NT2/D1 (cell line): Measurements from ENCODE around the gene B4GALT1.

ENCODE experiments used
- DNase-seq: peaks from one replicate; pipeline ENCODE4 v3.0.0-alpha.2; 2011; ENCODE audit warnings: low read depth, low spot score
- H3K27me3 ChIP-seq: 2 replicates; pipeline ENCODE4 v1.6.0; 2011; ENCODE audit warnings: mild to moderate bottlenecking; ENCODE audit not compliant: insufficient read length, insufficient read depth
- H3K36me3 ChIP-seq: 2 replicates; pipeline ENCODE4 v1.6.1; 2011; ENCODE audit warnings: mild to moderate bottlenecking, low read length, mixed read lengths; ENCODE audit not compliant: insufficient read depth, insufficient read length
- H3K4me1 ChIP-seq: 2 replicates; pipeline ENCODE4 v1.5.1; 2011; ENCODE audit not compliant: insufficient read depth, insufficient read length
- H3K4me3 ChIP-seq: 2 replicates; pipeline ENCODE4 v1.5.1; 2011; ENCODE audit warnings: low read depth; ENCODE audit not compliant: insufficient read length
- H3K9ac ChIP-seq: 2 replicates; pipeline ENCODE4 v1.6.0; 2011; ENCODE audit warnings: low read depth; ENCODE audit not compliant: insufficient read length
- H3K9me3 ChIP-seq: 2 replicates; pipeline ENCODE4 v1.5.1; 2011; ENCODE audit warnings: mild to moderate bottlenecking, low read length; ENCODE audit not compliant: insufficient read depth
- SUZ12 ChIP-seq: IDR thresholded peaks from 2 replicates; pipeline ENCODE4 v1.6.1; 2011; ENCODE audit not compliant: insufficient read length, insufficient read depth; ENCODE audit errors: extremely low read depth
- YY1 ChIP-seq: IDR thresholded peaks from 2 replicates; pipeline ENCODE4 v1.6.1; 2011; ENCODE audit not compliant: insufficient read length, insufficient read depth
- ZNF274 ChIP-seq: IDR thresholded peaks from 2 replicates; pipeline ENCODE4 v1.6.1; 2011; ENCODE audit warnings: mild to moderate bottlenecking, low read depth, low read length

B4GALT1 gene

GRCh38 chr9:33140401-33141360 lies 26.5 kb downstream of the B4GALT1 start:
- Histone ChIP-seq H3K9ac (no peak overlapping the region), H3K9me3 (no peaks in the 10 kb centered on the region), H3K4me3 (no peak overlapping the region), H3K4me1 (peaks cover 12% of the 10 kb centered on the region), H3K36me3 (peaks cover 4% of the 10 kb centered on the region), H3K27me3 (no peaks in the 10 kb centered on the region)
- DNase-seq, result no peak
- no peak for TF ChIP-seq YY1
- no peak for TF ChIP-seq ZNF274
- TF ChIP-seq SUZ12, result no peak

- H3K27me3 ChIP-seq, result no peaks in the 10 kb centered on the region
- no peaks in the 10 kb centered on the region for H3K9me3 ChIP-seq
- peaks cover 15% of the 10 kb centered on the region for H3K4me1 ChIP-seq
- peaks cover 14% of the 10 kb centered on the region for H3K36me3 ChIP-seq
- no peak overlapping the region for H3K9ac ChIP-seq
- TF ChIP-seq SUZ12, result no peak
- no peak overlapping the region for H3K4me3 ChIP-seq
- no peak for DNase-seq
Measured at GRCh38 chr9:33139421-33140228, 27.5 kb downstream of the B4GALT1 start.

GRCh38 chr9:33138768-33139167 lies 28.4 kb downstream of the B4GALT1 start:
- Histone ChIP-seq H3K4me1 (peaks cover 15% of the 10 kb centered on the region), H3K9ac (no peak overlapping the region), H3K36me3 (peaks cover 23% of the 10 kb centered on the region), H3K4me3 (no peak overlapping the region), H3K9me3 (no peaks in the 10 kb centered on the region), H3K27me3 (no peaks in the 10 kb centered on the region)
- no peak for TF ChIP-seq SUZ12
- TF ChIP-seq ZNF274, result no peak
- TF ChIP-seq YY1, result no peak
- no peak for DNase-seq

- Histone ChIP-seq H3K9ac (no peak overlapping the region), H3K4me1 (peaks cover 15% of the 10 kb centered on the region), H3K9me3 (no peaks in the 10 kb centered on the region), H3K4me3 (no peak overlapping the region), H3K27me3 (no peaks in the 10 kb centered on the region), H3K36me3 (peaks cover 30% of the 10 kb centered on the region)
- TF ChIP-seq ZNF274 (no peak), YY1 (no peak), SUZ12 (no peak)
- DNase-seq, result no peak
Measured at GRCh38 chr9:33137781-33138264, 29.3 kb downstream of the B4GALT1 start.

GRCh38 chr9:33136721-33137670 lies 30.1 kb downstream of the B4GALT1 start:
- Histone ChIP-seq H3K9ac (no peak overlapping the region), H3K36me3 (peaks cover 35% of the 10 kb centered on the region), H3K27me3 (no peaks in the 10 kb centered on the region), H3K4me3 (no peak overlapping the region), H3K9me3 (no peaks in the 10 kb centered on the region), H3K4me1 (peaks cover 15% of the 10 kb centered on the region)
- DNase-seq, result no peak
- no peak for TF ChIP-seq YY1
- TF ChIP-seq SUZ12, result no peak

GRCh38 chr9:33135470-33135958 lies 31.6 kb downstream of the B4GALT1 start:
- Histone ChIP-seq H3K4me3 (no peak overlapping the region), H3K27me3 (no peaks in the 10 kb centered on the region), H3K36me3 (peaks cover 44% of the 10 kb centered on the region), H3K4me1 (peaks cover 16% of the 10 kb centered on the region), H3K9ac (no peak overlapping the region), H3K9me3 (no peaks in the 10 kb centered on the region)
- TF ChIP-seq YY1 (no peak), ZNF274 (no peak), SUZ12 (no peak)
- no peak for DNase-seq
